NB4 (cell line): ENCODE measurements around the gene TRAF3.

Experiments used
- MYC ChIP-seq: IDR thresholded peaks from 2 replicates; pipeline ENCODE4 v1.6.1; 2011; ENCODE audit warnings: low read depth, low read length
- POLR2A ChIP-seq: IDR thresholded peaks from 2 replicates; pipeline ENCODE4 v1.6.1; 2011; ENCODE audit warnings: mild to moderate bottlenecking; ENCODE audit not compliant: insufficient read length; ENCODE audit errors: extremely low read depth
- TF ChIP-seq, protein P1 (sequence below): IDR thresholded peaks from one replicate; pipeline ENCODE4 v1.5.1; 2012; ENCODE audit warnings: low read depth, low read length
- TF ChIP-seq, protein P2 (sequence below): IDR thresholded peaks from 2 replicates; pipeline ENCODE4 v1.6.1; 2011; ENCODE audit warnings: low read depth, low read length

DNA sequence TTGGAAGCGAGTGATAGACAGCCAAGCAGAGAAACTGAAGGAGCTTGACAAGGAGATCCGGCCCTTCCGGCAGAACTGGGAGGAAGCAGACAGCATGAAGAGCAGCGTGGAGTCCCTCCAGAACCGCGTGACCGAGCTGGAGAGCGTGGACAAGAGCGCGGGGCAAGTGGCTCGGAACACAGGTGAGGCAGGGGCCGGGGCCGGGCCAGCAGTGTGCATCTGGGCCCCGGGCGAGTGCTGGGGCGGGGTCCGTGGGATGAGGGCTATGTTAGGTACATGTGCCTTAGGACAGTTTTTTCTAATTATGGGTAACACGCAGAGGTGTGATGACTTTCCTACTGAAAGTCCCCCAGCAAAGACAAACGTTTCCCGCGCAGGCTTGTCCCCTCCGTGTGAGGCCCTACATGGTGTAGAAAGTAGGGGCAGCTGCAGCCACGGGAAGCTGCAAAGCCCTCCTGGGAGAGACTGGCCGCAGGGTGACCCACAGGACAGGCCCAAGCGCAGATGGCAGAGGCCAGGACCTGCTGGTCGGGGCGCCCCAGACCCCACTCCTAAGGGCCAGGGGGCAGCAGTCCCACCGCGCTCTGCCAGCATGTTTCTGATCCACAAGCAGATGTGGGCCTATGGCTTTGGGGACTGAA is 126.1 kb downstream of the TRAF3 start:
- TF ChIP-seq, protein P1, sequence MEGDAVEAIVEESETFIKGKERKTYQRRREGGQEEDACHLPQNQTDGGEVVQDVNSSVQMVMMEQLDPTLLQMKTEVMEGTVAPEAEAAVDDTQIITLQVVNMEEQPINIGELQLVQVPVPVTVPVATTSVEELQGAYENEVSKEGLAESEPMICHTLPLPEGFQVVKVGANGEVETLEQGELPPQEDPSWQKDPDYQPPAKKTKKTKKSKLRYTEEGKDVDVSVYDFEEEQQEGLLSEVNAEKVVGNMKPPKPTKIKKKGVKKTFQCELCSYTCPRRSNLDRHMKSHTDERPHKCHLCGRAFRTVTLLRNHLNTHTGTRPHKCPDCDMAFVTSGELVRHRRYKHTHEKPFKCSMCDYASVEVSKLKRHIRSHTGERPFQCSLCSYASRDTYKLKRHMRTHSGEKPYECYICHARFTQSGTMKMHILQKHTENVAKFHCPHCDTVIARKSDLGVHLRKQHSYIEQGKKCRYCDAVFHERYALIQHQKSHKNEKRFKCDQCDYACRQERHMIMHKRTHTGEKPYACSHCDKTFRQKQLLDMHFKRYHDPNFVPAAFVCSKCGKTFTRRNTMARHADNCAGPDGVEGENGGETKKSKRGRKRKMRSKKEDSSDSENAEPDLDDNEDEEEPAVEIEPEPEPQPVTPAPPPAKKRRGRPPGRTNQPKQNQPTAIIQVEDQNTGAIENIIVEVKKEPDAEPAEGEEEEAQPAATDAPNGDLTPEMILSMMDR = no peak
- TF ChIP-seq MYC (no peak), POLR2A (no peak)
- TF ChIP-seq, protein P2, sequence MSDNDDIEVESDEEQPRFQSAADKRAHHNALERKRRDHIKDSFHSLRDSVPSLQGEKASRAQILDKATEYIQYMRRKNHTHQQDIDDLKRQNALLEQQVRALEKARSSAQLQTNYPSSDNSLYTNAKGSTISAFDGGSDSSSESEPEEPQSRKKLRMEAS = no peak
